ENCODE measurements around the gene FAM120A.

DNA sequence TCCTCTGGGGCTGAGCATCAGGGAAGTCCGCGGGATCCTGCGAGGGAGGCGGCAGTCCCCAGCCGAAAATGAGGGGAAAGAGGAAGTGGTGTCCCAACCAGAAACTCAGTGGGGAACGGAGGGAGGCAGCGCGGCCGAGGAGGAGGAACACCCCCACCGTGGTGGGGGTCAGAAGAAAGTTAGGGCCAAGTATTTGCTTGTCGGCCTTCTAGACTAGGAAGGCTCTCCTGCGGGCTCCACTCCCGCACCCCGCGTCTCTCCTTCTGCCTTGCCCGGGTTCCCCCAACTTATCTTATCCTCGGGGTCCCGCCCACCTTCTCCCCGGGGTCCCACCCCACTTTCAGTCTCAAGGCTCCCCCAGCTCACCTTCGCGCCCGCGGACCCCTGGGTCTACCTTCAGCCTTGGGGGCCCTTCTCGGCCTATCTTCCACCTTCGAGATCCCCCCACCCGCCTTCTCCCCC, 124.3 kb downstream of the FAM120A start:
- TF ChIP-seq, protein P1, sequence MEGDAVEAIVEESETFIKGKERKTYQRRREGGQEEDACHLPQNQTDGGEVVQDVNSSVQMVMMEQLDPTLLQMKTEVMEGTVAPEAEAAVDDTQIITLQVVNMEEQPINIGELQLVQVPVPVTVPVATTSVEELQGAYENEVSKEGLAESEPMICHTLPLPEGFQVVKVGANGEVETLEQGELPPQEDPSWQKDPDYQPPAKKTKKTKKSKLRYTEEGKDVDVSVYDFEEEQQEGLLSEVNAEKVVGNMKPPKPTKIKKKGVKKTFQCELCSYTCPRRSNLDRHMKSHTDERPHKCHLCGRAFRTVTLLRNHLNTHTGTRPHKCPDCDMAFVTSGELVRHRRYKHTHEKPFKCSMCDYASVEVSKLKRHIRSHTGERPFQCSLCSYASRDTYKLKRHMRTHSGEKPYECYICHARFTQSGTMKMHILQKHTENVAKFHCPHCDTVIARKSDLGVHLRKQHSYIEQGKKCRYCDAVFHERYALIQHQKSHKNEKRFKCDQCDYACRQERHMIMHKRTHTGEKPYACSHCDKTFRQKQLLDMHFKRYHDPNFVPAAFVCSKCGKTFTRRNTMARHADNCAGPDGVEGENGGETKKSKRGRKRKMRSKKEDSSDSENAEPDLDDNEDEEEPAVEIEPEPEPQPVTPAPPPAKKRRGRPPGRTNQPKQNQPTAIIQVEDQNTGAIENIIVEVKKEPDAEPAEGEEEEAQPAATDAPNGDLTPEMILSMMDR (IDR thresholded peaks at IDR 0.05), result no peak
- TF ChIP-seq EP300 (IDR thresholded peaks at IDR 0.05) (peak in 1 of 2 donors; percentile 47), POLR2A (IDR thresholded peaks at IDR 0.05) (peak in 1 of 2 donors; percentile 24)
